HCT116 (cell line): ENCODE results near the gene CCBE1. TPM values are rescaled to one million over a fixed set of nuclear protein-coding genes. Genes with fewer than 3 reads are reported as not detected.

Source experiments
- ATAC-seq: fragments of 200-7000 bp; cut with Tn5 transposase; 2 replicates; pipeline ENCODE4 v1.9.1; 2020; ENCODE audit warnings: mild to moderate bottlenecking, moderate library complexity
- BruUV-seq: library from RNA; stranded (reverse); fragments of 400-500 nt; replicated peaks from 2 replicates; lab custom pipeline; 2021; lab: Mats Ljungman, UMichigan
- CTCF ChIA-PET: fragments of 300-600 bp; sonication (Branson Sonifier 250); formaldehyde crosslinking; loops from one replicate; lab custom pipeline; 2021; ENCODE audit warnings: antibody characterized with exemption; lab: Charles Lee
- POLR2A ChIA-PET: fragments of 300-600, 350-600 bp; sonication (Branson Sonifier 250); formaldehyde crosslinking; loops from one replicate; lab custom pipeline; 2021; ENCODE audit warnings: antibody characterized with exemption; lab: Charles Lee
- RAD21 ChIA-PET, 2 experiments: fragments of 300-600 bp; sonication (Branson Sonifier 250); formaldehyde crosslinking; loops; one replicate each; lab custom pipeline; 2023; ENCODE audit warnings: low total read pairs in 2 of 2; ENCODE audit not compliant: uncharacterized antibody in 2 of 2, unreplicated experiment in 2 of 2, low non-redundant PET in 1 of 2; lab: Charles Lee
- DNase-seq: peaks from one replicate; pipeline ENCODE4 v3.0.0-alpha.2; 2010; ENCODE audit warnings: low read depth, low spot score
- H2AFZ ChIP-seq: fragments of 200-600 bp; shearing (Covaris generic), sonication (generic); 2 replicates; pipeline ENCODE4 v1.6.1; 2017; ENCODE audit warnings: low read depth, mixed run types, mixed read lengths, antibody characterized with exemption, low read length; ENCODE audit not compliant: poor library complexity, severe bottlenecking
- H3K27ac ChIP-seq: 2 replicates; pipeline ENCODE4 v1.5.1; 2012; ENCODE audit warnings: low read depth, low read length
- H3K27me3 ChIP-seq: fragments of 200-600 bp; sonication (generic); 2 replicates; pipeline ENCODE4 v1.6.1; 2016; ENCODE audit warnings: mixed run types, low read length, mixed read lengths; ENCODE audit not compliant: insufficient read depth
- H3K36me3 ChIP-seq, 2 experiments: fragments of 200-500 bp in 1 of 2; fragments of 200-600 bp in 1 of 2; sonication (Bioruptor generic) in 1 of 2; sonication (generic) in 1 of 2; 2 replicates each; pipeline versions ENCODE4 v1.5.1 to v1.6.1; 2014 to 2016; ENCODE audit warnings: low read length in 2 of 2, inconsistent platforms in 1 of 2, mixed read lengths in 1 of 2, mixed run types in 1 of 2; ENCODE audit not compliant: insufficient read depth in 2 of 2, control insufficient read depth in 1 of 2
- H3K4me1 ChIP-seq, 2 experiments: fragments of 200-600 bp in 1 of 2; sonication (generic) in 1 of 2; 2 replicates each; pipeline versions ENCODE4 v1.5.1 to v1.6.1; 2012 to 2017; ENCODE audit warnings: low read length in 2 of 2, inconsistent platforms in 1 of 2, mild to moderate bottlenecking in 1 of 2, mixed read lengths in 1 of 2, mixed run types in 1 of 2, moderate library complexity in 1 of 2; ENCODE audit not compliant: insufficient read depth in 2 of 2, control insufficient read depth in 1 of 2
- H3K4me2 ChIP-seq: fragments of 200-600 bp; sonication (generic); 2 replicates; pipeline ENCODE4 v1.6.1; 2017; ENCODE audit warnings: mixed run types, low read length, mixed read lengths
- H3K4me3 ChIP-seq, 2 experiments: fragments of 200-600 bp in 1 of 2; sonication (generic) in 1 of 2; replicated peaks in 1 of 2; 2 replicates each; pipeline ENCODE4 v1.5.1; 2011 to 2016; ENCODE audit warnings: low read length in 2 of 2, control low read depth in 1 of 2, low read depth in 1 of 2, mild to moderate bottlenecking in 1 of 2, mixed read lengths in 1 of 2, mixed run types in 1 of 2
- H3K79me2 ChIP-seq: fragments of 200-600 bp; sonication (generic); 2 replicates; pipeline ENCODE4 v1.6.1; 2017; ENCODE audit warnings: mild to moderate bottlenecking, mixed run types, low read length, moderate library complexity, mixed read lengths; ENCODE audit not compliant: insufficient read depth
- H3K9ac ChIP-seq: fragments of 200-600 bp; sonication (generic); 2 replicates; pipeline ENCODE4 v1.6.1; 2016; ENCODE audit warnings: low read length, mixed read lengths
- H3K9me2 ChIP-seq: fragments of 200-600 bp; sonication (generic), shearing (Covaris generic); 2 replicates; pipeline ENCODE4 v1.6.1; 2017; ENCODE audit warnings: mixed run types, mild to moderate bottlenecking, moderate library complexity; ENCODE audit not compliant: insufficient read depth
- H3K9me3 ChIP-seq, 2 experiments: fragments of 200-500 bp in 1 of 2; fragments of 200-600 bp in 1 of 2; sonication (Bioruptor generic) in 1 of 2; sonication (generic) in 1 of 2; 2 replicates each; pipeline ENCODE4 v1.6.1; 2014 to 2017; ENCODE audit warnings: low read length in 2 of 2, mixed read lengths in 2 of 2, inconsistent platforms in 1 of 2, low read depth in 1 of 2, mild to moderate bottlenecking in 1 of 2, mixed run types in 1 of 2, moderate library complexity in 1 of 2; ENCODE audit not compliant: control insufficient read depth in 1 of 2, insufficient read depth in 1 of 2
- H4K20me1 ChIP-seq: fragments of 200-600 bp; sonication (generic), shearing (Covaris generic); 2 replicates; pipeline ENCODE4 v1.6.1; 2017; ENCODE audit warnings: mixed run types, mild to moderate bottlenecking, moderate library complexity; ENCODE audit not compliant: insufficient read depth
- ATF3 ChIP-seq: IDR thresholded peaks from 2 replicates; pipeline ENCODE4 v1.6.1; 2012
- CEBPB ChIP-seq: IDR thresholded peaks from 2 replicates; pipeline ENCODE4 v1.6.1; 2012; ENCODE audit warnings: low read depth
- EZH2phosphoT487 ChIP-seq: fragments of 200-600 bp; IDR thresholded peaks from 2 replicates; pipeline ENCODE4 v1.6.1; 2018; ENCODE audit warnings: antibody characterized with exemption, borderline replicate concordance
- FOSL1 ChIP-seq: IDR thresholded peaks from 2 replicates; pipeline ENCODE4 v1.6.1; 2012; ENCODE audit warnings: low read depth
- POLR2A ChIP-seq: IDR thresholded peaks from 2 replicates; pipeline ENCODE4 v1.7.0; 2011; ENCODE audit warnings: borderline replicate concordance; ENCODE audit not compliant: insufficient read depth, insufficient read length; ENCODE audit errors: extremely low read depth
- RAD21 ChIP-seq: IDR thresholded peaks from 2 replicates; pipeline ENCODE4 v1.6.1; 2012; ENCODE audit warnings: low read depth, mild to moderate bottlenecking
- REST ChIP-seq: IDR thresholded peaks from 2 replicates; pipeline ENCODE4 v1.6.1; 2012; ENCODE audit warnings: low read depth
- SIN3A ChIP-seq: IDR thresholded peaks from 2 replicates; pipeline ENCODE4 v1.6.1; 2012; ENCODE audit warnings: low read depth
- YY1 ChIP-seq: IDR thresholded peaks from 2 replicates; pipeline ENCODE4 v1.6.1; 2011; ENCODE audit warnings: low read length, low read depth, moderate library complexity, mild to moderate bottlenecking; ENCODE audit not compliant: insufficient replicate concordance; ENCODE audit errors: extremely low read depth
- ZFX ChIP-seq: fragments of 450-650 bp; IDR thresholded peaks from 2 replicates; pipeline ENCODE4 v1.6.1; 2017
- ZNF274 ChIP-seq: fragments of 200-500 bp; sonication (Bioruptor generic); IDR thresholded peaks from 2 replicates; pipeline ENCODE4 v1.6.1; 2014; ENCODE audit warnings: mild to moderate bottlenecking, low read depth, low read length, inconsistent platforms
- intact Hi-C: fragments of 100-400 bp; cut with micrococcal nuclease; formaldehyde crosslinking; loops from 2 replicates; pipeline ENCODE4 v1.10.0; 2022
- total RNA-seq: library from RNA; stranded (reverse); gene quantifications from one replicate; pipeline ENCODE4 v1.2.1, GENCODE V29; 2021; ENCODE audit not compliant: unreplicated experiment
- TF ChIP-seq, protein P1 (sequence below), 3 experiments: fragments of 200-600 bp in 1 of 3; sonication (generic) in 1 of 3; IDR thresholded peaks in 2 of 3; conservative IDR thresholded peaks in 1 of 3; 2 replicates each; pipeline ENCODE4 v1.5.1; 2012 to 2017; ENCODE audit warnings: low read depth in 2 of 3, low read length in 2 of 3, antibody characterized with exemption in 1 of 3, borderline replicate concordance in 1 of 3, control low read depth in 1 of 3, mild to moderate bottlenecking in 1 of 3, mixed read lengths in 1 of 3, mixed run types in 1 of 3, moderate library complexity in 1 of 3; ENCODE audit not compliant: insufficient read depth in 1 of 3
- TF ChIP-seq, protein P2 (sequence below): IDR thresholded peaks from 2 replicates; pipeline ENCODE4 v1.6.1; 2012

The CCBE1 gene
- total RNA-seq, 1 experiment from 2014 or later, result 0.84 TPM

GRCh38 chr18:59559528-59559927, 137.7 kb downstream of the CCBE1 start:
- DNase-seq (no peak), ATAC-seq (no peak)
- POLR2A ChIA-PET, result no interaction called here
- RAD21 ChIA-PET, result no interaction called here
- Histone ChIP-seq H3K27ac (no peak overlapping the region), H3K9me3 (no peaks in the 10 kb centered on the region), H3K4me2 (no peak overlapping the region), H3K4me1 (no peaks in the 10 kb centered on the region), H2AFZ (no peak overlapping the region), H3K36me3 (no peaks in the 10 kb centered on the region), H4K20me1 (no peaks in the 10 kb centered on the region), H3K9me2 (no peaks in the 10 kb centered on the region), H3K27me3 (peaks cover 19% of the 10 kb centered on the region; the same call in 1 of the 2 replicates), H3K9ac (no peak overlapping the region), H3K4me3 (no peak overlapping the region), H3K79me2 (no peaks in the 10 kb centered on the region)
- no TSS peak for BruUV-seq
- TF ChIP-seq ZFX (no peak), POLR2A (no peak), YY1 (no peak), CEBPB (no peak), RAD21 (no peak), REST (no peak), SIN3A (no peak), ATF3 (no peak), ZNF274 (no peak), EZH2phosphoT487 (no peak), FOSL1 (no peak)
- TF ChIP-seq, protein P1, sequence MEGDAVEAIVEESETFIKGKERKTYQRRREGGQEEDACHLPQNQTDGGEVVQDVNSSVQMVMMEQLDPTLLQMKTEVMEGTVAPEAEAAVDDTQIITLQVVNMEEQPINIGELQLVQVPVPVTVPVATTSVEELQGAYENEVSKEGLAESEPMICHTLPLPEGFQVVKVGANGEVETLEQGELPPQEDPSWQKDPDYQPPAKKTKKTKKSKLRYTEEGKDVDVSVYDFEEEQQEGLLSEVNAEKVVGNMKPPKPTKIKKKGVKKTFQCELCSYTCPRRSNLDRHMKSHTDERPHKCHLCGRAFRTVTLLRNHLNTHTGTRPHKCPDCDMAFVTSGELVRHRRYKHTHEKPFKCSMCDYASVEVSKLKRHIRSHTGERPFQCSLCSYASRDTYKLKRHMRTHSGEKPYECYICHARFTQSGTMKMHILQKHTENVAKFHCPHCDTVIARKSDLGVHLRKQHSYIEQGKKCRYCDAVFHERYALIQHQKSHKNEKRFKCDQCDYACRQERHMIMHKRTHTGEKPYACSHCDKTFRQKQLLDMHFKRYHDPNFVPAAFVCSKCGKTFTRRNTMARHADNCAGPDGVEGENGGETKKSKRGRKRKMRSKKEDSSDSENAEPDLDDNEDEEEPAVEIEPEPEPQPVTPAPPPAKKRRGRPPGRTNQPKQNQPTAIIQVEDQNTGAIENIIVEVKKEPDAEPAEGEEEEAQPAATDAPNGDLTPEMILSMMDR (IDR thresholded peaks at IDR 0.05 in 2 of 3, conservative IDR thresholded peaks at IDR 0.05 in 1 of 3; ENCODE audit: borderline replicate concordance in 1 of 3, insufficient read depth in 1 of 3, low read depth in 2 of 3, low read length in 2 of 3), result no peak
- TF ChIP-seq, protein P2, sequence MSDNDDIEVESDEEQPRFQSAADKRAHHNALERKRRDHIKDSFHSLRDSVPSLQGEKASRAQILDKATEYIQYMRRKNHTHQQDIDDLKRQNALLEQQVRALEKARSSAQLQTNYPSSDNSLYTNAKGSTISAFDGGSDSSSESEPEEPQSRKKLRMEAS, result no peak
- intact Hi-C loops, result no loop called here
- CTCF ChIA-PET, result no interaction called here
